Measurements from ENCODE around the gene TPX2.

- TF ChIP-seq REST (tag by site-specific recombination; IDR thresholded peaks at IDR 0.05) (no peak), ZSCAN18 (tag by site-specific recombination; IDR thresholded peaks at IDR 0.05) (no peak), CTCF (tag by site-specific recombination; IDR thresholded peaks at IDR 0.05) (no peak), PBX3 (CRISPR knock-in tag; IDR thresholded peaks at IDR 0.05) (no peak), ZNF747 (tag by site-specific recombination; IDR thresholded peaks at IDR 0.05) (no peak)
These were observed 90.6 kb downstream of the TPX2 start for GRCh38 chr20:31829731-31830130.
